Stimulated activated CD4-positive, alpha-beta T cell treated with anti-CD3 and anti-CD28 coated beads, Interleukin-1b, Interleukin-23, amount 100 ng/mL, for 4 hours (primary cell): ENCODE results near the gene TANGO2.

Experiments used
- DNase-seq, 2 donors: peaks; one replicate each; pipeline ENCODE4 v3.0.0-alpha.2; 2020; ENCODE audit warnings: low read depth in 2 of 2

TANGO2 gene

GRCh38 chr22:20020533-20021195 is at the start of gene TANGO2:
Gene TANGO2 (plus strand): TSS chr22:20021110. CDS start chr22:20036799, 15,689 bp downstream.
- DNase-seq: peak; percentile 87 to 93

GRCh38 chr22:19971276-19972124 is 49.4 kb upstream of the TANGO2 start:
- DNase-seq: no peak

- DNase-seq: no peak
Measured at GRCh38 chr22:19972251-19972650, 48.7 kb upstream of the TANGO2 start.

- no peak for DNase-seq
Measured at GRCh38 chr22:19972652-19973550, 48.0 kb upstream of the TANGO2 start.

GRCh38 chr22:19973551-19974267 is 47.2 kb upstream of the TANGO2 start:
- no peak for DNase-seq

GRCh38 chr22:19974268-19974861 is 46.5 kb upstream of the TANGO2 start:
- no peak for DNase-seq

GRCh38 chr22:19974935-19975706 is 45.8 kb upstream of the TANGO2 start:
- DNase-seq: no peak

- DNase-seq: no peak
Measured at GRCh38 chr22:19975707-19976035, 45.2 kb upstream of the TANGO2 start.

GRCh38 chr22:19976671-19977070 is 44.2 kb upstream of the TANGO2 start:
- no peak for DNase-seq

- DNase-seq: no peak
Measured at GRCh38 chr22:19977296-19978243, 43.3 kb upstream of the TANGO2 start.

- DNase-seq: no peak
Measured at GRCh38 chr22:19978748-19979147, 42.2 kb upstream of the TANGO2 start.

- no peak for DNase-seq
Measured at GRCh38 chr22:19979712-19980493, 41.0 kb upstream of the TANGO2 start.

- DNase-seq: no peak
Measured at GRCh38 chr22:19980766-19981165, 40.1 kb upstream of the TANGO2 start.

- DNase-seq: no peak
Measured at GRCh38 chr22:19981171-19981960, 39.5 kb upstream of the TANGO2 start.

GRCh38 chr22:19981961-19982920 is 38.7 kb upstream of the TANGO2 start:
- DNase-seq: no peak

GRCh38 chr22:19982991-19983578 is 37.8 kb upstream of the TANGO2 start:
- no peak for DNase-seq
